Left ventricle myocardium superior (tissue), 1 donor: ENCODE results near the gene CCDC91. TPM values are rescaled to one million over a fixed set of nuclear protein-coding genes. Genes with fewer than 3 reads are reported as not detected.

Source experiments
- ATAC-seq: fragments of 200-7000 bp; cut with Tn5 transposase; one replicate; pipeline ENCODE4 v1.9.1; 2020; ENCODE audit warnings: mild to moderate bottlenecking, moderate library complexity
- DNase-seq: peaks from one replicate; pipeline ENCODE4 v3.0.0-alpha.2; 2020
- intact Hi-C: fragments of 100-400 bp; cut with micrococcal nuclease; formaldehyde crosslinking; loops from one replicate; pipeline ENCODE4 v1.11.0; 2022
- total RNA-seq: library from RNA; stranded (reverse); fragmentation: NEBNext Ultra II Directional; extraction: Animal tissue kit (Norgen Biotek cat#: 25700); gene quantifications from one replicate; pipeline ENCODE4 v1.2.1, GENCODE V29; 2021
- donor health status: DM: no; HTN: yes; CAD: no; lungs with severe emphysema.

The CCDC91 gene
- total RNA-seq, 1 donor from 2014 or later, result 46.0 TPM

- ATAC-seq (no peak), DNase-seq (no peak)
- intact Hi-C loops, result no loop called here
Observed at GRCh38 chr12:28223025-28223554, 32.8 kb downstream of the CCDC91 start.

- DNase-seq (no peak), ATAC-seq (no peak)
- intact Hi-C loops, result no loop called here
Observed at GRCh38 chr12:28223858-28224257, 33.6 kb downstream of the CCDC91 start.

GRCh38 chr12:28226705-28227104 is 36.4 kb downstream of the CCDC91 start:
- DNase-seq (no peak), ATAC-seq (no peak)
- intact Hi-C loops, result no loop called here

- intact Hi-C loops, result no loop called here
- ATAC-seq, result no peak
- no peak for DNase-seq
Observed at GRCh38 chr12:28227251-28227650, 37.0 kb downstream of the CCDC91 start.

GRCh38 chr12:28231248-28231647 is 41.0 kb downstream of the CCDC91 start:
- ATAC-seq (no peak), DNase-seq (no peak)
- intact Hi-C loops, result no loop called here

- ATAC-seq (no peak), DNase-seq (no peak)
- intact Hi-C loops, result no loop called here
Observed at GRCh38 chr12:28232211-28232928, 42.1 kb downstream of the CCDC91 start.

- intact Hi-C loops, result no loop called here
- DNase-seq (no peak), ATAC-seq (no peak)
Observed at GRCh38 chr12:28234444-28234843, 44.2 kb downstream of the CCDC91 start.

- ATAC-seq, result no peak
- intact Hi-C loops, result no loop called here
Observed at GRCh38 chr12:28235015-28235414, 44.8 kb downstream of the CCDC91 start.

GRCh38 chr12:28235985-28236384 is 45.7 kb downstream of the CCDC91 start:
- intact Hi-C loops, result no loop called here
- no peak for ATAC-seq
- DNase-seq, result no peak

More at GRCh38 chr12:28235015-28235414, 44.8 kb downstream of the CCDC91 start:
- no peak for DNase-seq

GRCh38 chr12:28237423-28237822 is 47.2 kb downstream of the CCDC91 start:
- DNase-seq (no peak), ATAC-seq (no peak)
- intact Hi-C loops, result no loop called here

GRCh38 chr12:28239918-28240317 is 49.7 kb downstream of the CCDC91 start:
- intact Hi-C loops, result no loop called here
- ATAC-seq (no peak), DNase-seq (no peak)

GRCh38 chr12:28240853-28241252 is 50.6 kb downstream of the CCDC91 start:
- intact Hi-C loops, result no loop called here
- no peak for ATAC-seq
- no peak for DNase-seq

- ATAC-seq (no peak), DNase-seq (no peak)
- intact Hi-C loops, result no loop called here
Observed at GRCh38 chr12:28242129-28242495, 51.9 kb downstream of the CCDC91 start.

GRCh38 chr12:28242496-28243309 is 52.4 kb downstream of the CCDC91 start:
- ATAC-seq (no peak), DNase-seq (no peak)
- intact Hi-C loops, result no loop called here

- no peak for ATAC-seq
- DNase-seq, result no peak
- intact Hi-C loops, result no loop called here
Observed at GRCh38 chr12:28243310-28243633, 53.0 kb downstream of the CCDC91 start.

- intact Hi-C loops, result no loop called here
- DNase-seq, result no peak
- ATAC-seq, result no peak
Observed at GRCh38 chr12:28247806-28248205, 57.5 kb downstream of the CCDC91 start.

- no peak for ATAC-seq
- intact Hi-C loops, result no loop called here
- no peak for DNase-seq
Observed at GRCh38 chr12:28248555-28249145, 58.4 kb downstream of the CCDC91 start.

GRCh38 chr12:28253161-28253641 is 62.9 kb downstream of the CCDC91 start:
- intact Hi-C loops, result no loop called here
- no peak for DNase-seq
- ATAC-seq, result no peak

GRCh38 chr12:28257411-28257810 is 67.2 kb downstream of the CCDC91 start:
- intact Hi-C loops, result no loop called here
- DNase-seq (no peak), ATAC-seq (no peak)

GRCh38 chr12:28258998-28259397 is 68.7 kb downstream of the CCDC91 start:
- ATAC-seq (no peak), DNase-seq (no peak)
- intact Hi-C loops, result no loop called here
